Transverse colon (tissue), 4 donors: ENCODE results near the gene DCST1. TPM values are rescaled to one million over a fixed set of nuclear protein-coding genes. Genes with fewer than 3 reads are reported as not detected.
A peak's percentile ranks its signal among the peaks of the same experiment; 100 is the strongest.

ENCODE experiments used
- DNase-seq: peaks from one replicate; pipeline ENCODE4 v3.0.0-alpha.2; 2019
- H3K27ac ChIP-seq, 4 donors: fragments of 200-600 bp; sonication (generic); 2 replicates each; pipeline ENCODE4 v1.5.1; 2016 to 2018; ENCODE audit warnings: inconsistent platforms in 4 of 4
- H3K27me3 ChIP-seq: fragments of 200-600 bp; sonication (generic); 2 replicates; pipeline ENCODE4 v1.5.1; 2017; ENCODE audit warnings: inconsistent platforms
- H3K36me3 ChIP-seq, 4 donors: fragments of 200-600 bp; sonication (generic); 2 replicates each; pipeline ENCODE4 v1.5.1; 2017 to 2019; ENCODE audit warnings: inconsistent platforms in 4 of 4
- H3K4me1 ChIP-seq, 4 donors: fragments of 200-600 bp; sonication (generic); 2 replicates each; pipeline ENCODE4 v1.5.1; 2017 to 2020; ENCODE audit warnings: inconsistent platforms in 4 of 4
- H3K4me3 ChIP-seq, 4 donors: fragments of 200-600 bp; sonication (generic); 1 replicate in 1 of 4; 2 replicates in 3 of 4; pipeline versions ENCODE4 v1.5.1 to v1.6.1; 2017 to 2019; ENCODE audit warnings: inconsistent platforms in 4 of 4
- H3K9me3 ChIP-seq, 2 donors: fragments of 200-600 bp; sonication (generic); 2 replicates each; pipeline ENCODE4 v1.5.1; 2017 to 2019; ENCODE audit warnings: inconsistent platforms in 2 of 2
- EP300 ChIP-seq: sonication (generic); formaldehyde crosslinking; IDR thresholded peaks from one replicate; pipeline ENCODE4 v1.6.1; 2017; ENCODE audit warnings: antibody characterized with exemption, low read depth
- POLR2A ChIP-seq: fragments of 450-650 bp; IDR thresholded peaks from one replicate; pipeline ENCODE4 v1.6.1; 2016; ENCODE audit warnings: antibody characterized with exemption, mild to moderate bottlenecking, moderate library complexity
- POLR2AphosphoS5 ChIP-seq, 3 donors: sonication (generic); formaldehyde crosslinking; IDR thresholded peaks; one replicate each; pipeline ENCODE4 v1.6.1; 2016; ENCODE audit warnings: antibody characterized with exemption in 3 of 3
- WGBS, 2 donors: methylation state at CpG; one replicate each; pipeline ENCODE4 v1.1.5; 2018; ENCODE audit warnings: low coverage in 1 of 2; 5-methylcytosine and 5-hydroxymethylcytosine counted together
- in situ Hi-C, 4 donors: fragments of 200-750 bp; cut with MboI; loops; one replicate each; pipeline versions ENCODE4 v1.15.0 to v1.15.1; 2017; ENCODE audit warnings: low sequenced_read_pairs in 3 of 4, low pct_ligation_motif_present in 1 of 4, low pct_unique_long_range_greater_than_20kb in 1 of 4
- intact Hi-C: fragments of 100-400 bp; cut with DNase I; formaldehyde crosslinking; loops from one replicate; pipeline ENCODE4 v1.15.1; 2023; ENCODE audit warnings: low total_unique reads
- total RNA-seq, 4 donors: library from RNA; depleted of rRNA; stranded (reverse); fragments of >200 nt; gene quantifications; one replicate each; pipeline ENCODE4 v1.1.0, GENCODE V29; 2016
- TF ChIP-seq, protein P1 (sequence below), 5 experiments: fragments of 200-600 bp in 3 of 5; fragments of 450-650 bp in 2 of 5; sonication (generic) in 3 of 5; IDR thresholded peaks; 1 replicate in 2 of 5; 2 replicates in 3 of 5; pipeline ENCODE4 v1.5.1; 2016 to 2017; ENCODE audit warnings: antibody characterized with exemption in 5 of 5, inconsistent platforms in 3 of 5, mild to moderate bottlenecking in 2 of 5, moderate library complexity in 1 of 5

The DCST1 gene
- total RNA-seq, 4 donors from 2014 or later = 0.32 to 0.41 TPM; not detected in 2

DNA sequence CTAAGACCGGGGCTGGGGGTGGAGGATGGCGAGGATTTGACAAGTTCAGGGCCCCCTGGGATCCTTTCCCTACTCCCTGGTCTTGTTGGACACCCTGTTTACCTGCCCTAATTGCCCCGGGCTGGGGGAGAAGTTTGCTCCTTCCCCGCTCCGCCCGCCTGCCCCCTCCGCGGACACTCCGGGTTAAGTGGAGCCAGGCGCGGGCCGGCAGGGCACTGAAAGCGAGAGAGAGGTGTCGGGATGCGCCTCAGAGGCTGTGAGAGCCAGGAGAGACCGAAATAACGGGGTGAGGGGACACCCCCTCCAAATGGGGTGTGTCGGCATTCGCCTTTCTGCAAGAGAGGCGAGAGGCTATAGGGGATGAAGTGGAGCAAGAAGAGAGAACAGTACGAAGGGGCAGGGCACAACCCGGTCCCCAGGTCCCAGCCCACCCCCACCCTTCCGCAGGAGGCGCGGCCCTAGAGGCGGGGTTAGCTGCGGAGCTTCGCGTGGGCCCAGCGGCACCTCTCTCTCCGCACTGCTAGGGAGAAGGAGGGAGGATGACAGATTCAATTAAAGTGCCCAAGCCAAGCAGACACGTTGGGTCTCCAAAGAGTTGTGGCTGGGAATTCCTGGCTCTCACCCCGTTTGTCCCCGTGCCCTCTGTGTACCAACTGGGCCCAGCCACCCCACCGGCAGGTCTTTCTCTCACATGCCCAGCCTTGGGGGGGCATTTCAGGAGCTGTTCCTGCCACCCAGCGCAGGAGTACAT, 48.9 kb downstream of the DCST1 start:
- Histone ChIP-seq H3K4me3 (peak overlapping the region in 3 of 4 donors; percentile 8 to 56 (median 24)), H3K27me3 (peaks cover 54% of the 10 kb centered on the region), H3K9me3 (no peaks in the 10 kb centered on the region), H3K36me3 (no peaks in the 10 kb centered on the region), H3K27ac (peak overlapping the region; percentile 90 to 94 (median 92)), H3K4me1 (peaks cover 52 to 80% (median 69%) of the 10 kb centered on the region in 4 donors)
- intact Hi-C loops = loop anchor here (10.0 kb wide), 1 partner anchor 598 kb away; no protein-coding TSS in a partner anchor
- WGBS, 2 donors = 6% methylated on average over 29 of the region's 36 CpGs; no CpG with 5 or more reads in 1 of the 2 donors
- in situ Hi-C loops = no loop called here
- TF ChIP-seq POLR2A (no peak), EP300 (no peak), POLR2AphosphoS5 (IDR thresholded peaks at IDR 0.05) (no peak)
- TF ChIP-seq, protein P1, sequence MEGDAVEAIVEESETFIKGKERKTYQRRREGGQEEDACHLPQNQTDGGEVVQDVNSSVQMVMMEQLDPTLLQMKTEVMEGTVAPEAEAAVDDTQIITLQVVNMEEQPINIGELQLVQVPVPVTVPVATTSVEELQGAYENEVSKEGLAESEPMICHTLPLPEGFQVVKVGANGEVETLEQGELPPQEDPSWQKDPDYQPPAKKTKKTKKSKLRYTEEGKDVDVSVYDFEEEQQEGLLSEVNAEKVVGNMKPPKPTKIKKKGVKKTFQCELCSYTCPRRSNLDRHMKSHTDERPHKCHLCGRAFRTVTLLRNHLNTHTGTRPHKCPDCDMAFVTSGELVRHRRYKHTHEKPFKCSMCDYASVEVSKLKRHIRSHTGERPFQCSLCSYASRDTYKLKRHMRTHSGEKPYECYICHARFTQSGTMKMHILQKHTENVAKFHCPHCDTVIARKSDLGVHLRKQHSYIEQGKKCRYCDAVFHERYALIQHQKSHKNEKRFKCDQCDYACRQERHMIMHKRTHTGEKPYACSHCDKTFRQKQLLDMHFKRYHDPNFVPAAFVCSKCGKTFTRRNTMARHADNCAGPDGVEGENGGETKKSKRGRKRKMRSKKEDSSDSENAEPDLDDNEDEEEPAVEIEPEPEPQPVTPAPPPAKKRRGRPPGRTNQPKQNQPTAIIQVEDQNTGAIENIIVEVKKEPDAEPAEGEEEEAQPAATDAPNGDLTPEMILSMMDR (IDR thresholded peaks at IDR 0.05) = no peak
- DNase-seq = peak; percentile 64

DNA sequence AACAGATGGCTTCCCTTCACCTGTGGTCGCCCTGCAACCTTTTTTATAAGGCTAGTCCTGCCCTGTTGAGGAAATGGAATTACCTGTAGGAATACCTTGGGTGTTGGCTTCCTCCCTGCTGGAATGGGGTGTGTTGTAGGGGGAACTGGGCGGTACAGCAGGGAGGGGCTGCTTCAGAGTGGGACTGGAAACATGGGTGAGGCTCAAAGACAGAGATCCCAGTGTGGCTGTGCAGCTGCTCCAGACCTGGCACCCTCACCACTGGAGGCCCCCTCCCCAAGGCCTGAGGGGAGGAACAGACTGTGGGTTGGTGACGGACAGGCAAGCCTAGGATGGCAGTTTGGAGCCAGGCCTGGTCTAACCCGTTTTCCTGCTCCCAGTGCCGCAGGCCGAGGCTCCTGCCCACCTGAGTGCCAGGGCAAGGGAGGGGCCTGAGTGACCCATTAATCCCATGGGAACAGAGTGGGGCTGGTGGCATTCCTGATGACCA, 49.5 kb downstream of the DCST1 start:
- H3K36me3 ChIP-seq = no peaks in the 10 kb centered on the region
- TF ChIP-seq, protein P1 (IDR thresholded peaks at IDR 0.05) = no peak
- TF ChIP-seq POLR2A (peak; percentile 81), POLR2AphosphoS5 (IDR thresholded peaks at IDR 0.05) (peak; percentile 28 to 69 (median 63)), EP300 (peak; percentile 21)
- intact Hi-C loops = loop anchor here (10.0 kb wide), 1 partner anchor 598 kb away; no protein-coding TSS in a partner anchor
- in situ Hi-C loops = no loop called here
- H3K4me1 ChIP-seq = peaks cover 52 to 78% (median 69%) of the 10 kb centered on the region in 4 donors
- DNase-seq = peak; percentile 82
- peak overlapping the region; percentile 90 to 94 (median 92) for H3K27ac ChIP-seq
- no peak overlapping the region for H3K4me3 ChIP-seq
- H3K27me3 ChIP-seq = peaks cover 54% of the 10 kb centered on the region
- no peaks in the 10 kb centered on the region for H3K9me3 ChIP-seq
- WGBS, 2 donors = 27% methylated on average over 6 of the region's 6 CpGs; no CpG with 5 or more reads in 1 of the 2 donors

DNA sequence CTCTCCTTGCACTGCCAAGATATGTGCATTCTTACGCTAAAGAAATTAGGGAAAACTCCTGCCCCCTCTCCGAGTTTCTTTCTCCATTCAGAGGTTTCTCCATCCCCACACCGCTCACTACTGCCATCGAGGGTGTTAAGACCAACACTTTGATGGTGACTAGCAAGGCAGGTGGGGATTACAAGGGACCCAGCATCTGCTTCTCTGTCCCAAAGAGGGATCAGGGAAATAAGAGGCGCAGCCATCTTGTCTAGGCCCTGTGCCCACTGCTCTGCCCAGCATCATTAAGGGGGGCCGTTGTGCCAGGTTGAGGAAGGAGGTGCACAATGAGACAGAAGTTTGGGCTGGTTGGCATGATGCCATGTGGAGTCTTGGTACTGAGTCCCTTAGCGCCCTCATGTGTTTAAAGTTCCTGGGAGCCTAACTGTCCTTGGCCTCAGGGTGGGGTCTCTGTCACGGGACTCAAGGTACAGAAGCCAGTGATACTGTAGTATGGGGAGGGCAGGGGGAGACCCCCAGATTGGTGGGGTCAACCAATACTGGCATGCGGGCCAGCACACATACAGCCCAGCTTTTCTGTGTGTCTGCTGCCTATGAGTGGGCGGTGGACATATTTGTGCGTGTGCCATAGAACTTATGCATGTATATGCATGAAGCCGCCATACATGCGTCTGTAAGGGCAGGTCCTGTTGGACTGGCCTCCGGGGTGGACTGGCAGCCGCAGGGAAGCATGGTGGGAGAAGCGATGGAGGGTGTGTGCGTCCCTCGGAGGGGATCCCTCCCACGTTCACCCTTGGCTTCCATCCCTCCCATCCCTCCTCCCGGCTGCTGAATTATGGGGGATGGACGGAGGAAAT, 50.5 kb downstream of the DCST1 start:
- Histone ChIP-seq H3K27me3 (peaks cover 51% of the 10 kb centered on the region), H3K4me1 (peaks cover 50 to 68% (median 65%) of the 10 kb centered on the region in 4 donors), H3K9me3 (no peaks in the 10 kb centered on the region), H3K4me3 (peak overlapping the region in 2 of 4 donors; percentile 58 to 78), H3K36me3 (no peaks in the 10 kb centered on the region), H3K27ac (peak overlapping the region; percentile 90 to 94 (median 92))
- intact Hi-C loops (loop anchor here (1.0 to 10.0 kb wide), 2 partner anchors 21 to 599 kb away; partner anchors contain the start of gene EFNA4), in situ Hi-C loops (no loop called here)
- peak; percentile 72 for DNase-seq
- peak in 1 of 3 donors; percentile 46 for TF ChIP-seq POLR2AphosphoS5 (IDR thresholded peaks at IDR 0.05)
- TF ChIP-seq POLR2A = no peak
- TF ChIP-seq EP300 = no peak
- TF ChIP-seq, protein P1 (IDR thresholded peaks at IDR 0.05) = no peak
- WGBS, 2 donors = 3 to 20% methylated on average over 4 to 21 of the region's 21 CpGs
